Fibroblast of lung (primary cell): Measurements from ENCODE around the gene ZNF429.

ENCODE experiments used
- EZH2 ChIP-seq: IDR thresholded peaks from 2 replicates; pipeline ENCODE4 v1.5.1; 2012; ENCODE audit warnings: low read length, control low read depth, mild to moderate bottlenecking; ENCODE audit errors: missing control alignments
- TF ChIP-seq, protein P1 (sequence below), 2 donors: IDR thresholded peaks in 1 of 2; conservative IDR thresholded peaks in 1 of 2; 1 replicate in 1 of 2; 2 replicates in 1 of 2; pipeline ENCODE4 v1.5.1; 2011 to 2012; ENCODE audit warnings: low read length in 2 of 2, control low read depth in 1 of 2, inconsistent platforms in 1 of 2, low read depth in 1 of 2, mild to moderate bottlenecking in 1 of 2

DNA sequence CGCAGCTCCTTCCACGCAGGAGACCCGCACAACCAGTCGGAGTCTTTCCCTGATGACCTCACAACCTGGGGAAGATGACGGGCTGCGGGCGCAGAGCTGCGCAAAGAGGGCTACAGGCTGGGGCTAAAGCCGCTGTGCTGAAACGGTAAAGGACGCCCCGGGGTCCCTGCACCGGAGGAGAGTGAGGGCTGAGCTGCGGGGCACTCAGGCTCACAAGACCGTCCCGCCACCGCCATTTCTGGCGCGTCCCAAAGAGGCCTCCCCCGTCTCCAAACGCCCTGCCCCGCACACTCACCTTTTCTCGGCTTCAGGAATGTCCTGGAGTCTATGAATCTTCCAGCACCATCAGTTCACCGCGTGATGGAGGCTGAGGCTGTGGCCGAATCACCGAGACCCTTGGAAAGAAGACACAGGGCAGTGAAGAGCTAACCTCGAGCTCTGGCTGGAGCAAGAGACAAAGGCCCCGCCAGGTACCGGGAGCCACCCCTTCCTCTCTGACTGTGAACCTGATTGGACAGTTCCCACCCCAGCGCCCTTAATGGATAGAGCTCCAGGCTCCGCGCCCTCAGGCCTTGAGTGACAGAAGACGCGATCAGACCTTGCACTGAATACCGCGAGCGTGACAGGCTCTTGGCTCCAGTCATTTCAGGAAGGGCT is 41.8 kb upstream of the ZNF429 start:
- no peak for TF ChIP-seq EZH2
- TF ChIP-seq, protein P1, sequence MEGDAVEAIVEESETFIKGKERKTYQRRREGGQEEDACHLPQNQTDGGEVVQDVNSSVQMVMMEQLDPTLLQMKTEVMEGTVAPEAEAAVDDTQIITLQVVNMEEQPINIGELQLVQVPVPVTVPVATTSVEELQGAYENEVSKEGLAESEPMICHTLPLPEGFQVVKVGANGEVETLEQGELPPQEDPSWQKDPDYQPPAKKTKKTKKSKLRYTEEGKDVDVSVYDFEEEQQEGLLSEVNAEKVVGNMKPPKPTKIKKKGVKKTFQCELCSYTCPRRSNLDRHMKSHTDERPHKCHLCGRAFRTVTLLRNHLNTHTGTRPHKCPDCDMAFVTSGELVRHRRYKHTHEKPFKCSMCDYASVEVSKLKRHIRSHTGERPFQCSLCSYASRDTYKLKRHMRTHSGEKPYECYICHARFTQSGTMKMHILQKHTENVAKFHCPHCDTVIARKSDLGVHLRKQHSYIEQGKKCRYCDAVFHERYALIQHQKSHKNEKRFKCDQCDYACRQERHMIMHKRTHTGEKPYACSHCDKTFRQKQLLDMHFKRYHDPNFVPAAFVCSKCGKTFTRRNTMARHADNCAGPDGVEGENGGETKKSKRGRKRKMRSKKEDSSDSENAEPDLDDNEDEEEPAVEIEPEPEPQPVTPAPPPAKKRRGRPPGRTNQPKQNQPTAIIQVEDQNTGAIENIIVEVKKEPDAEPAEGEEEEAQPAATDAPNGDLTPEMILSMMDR (conservative IDR thresholded peaks at IDR 0.05 in 1 of 2, IDR thresholded peaks at IDR 0.05 in 1 of 2; ENCODE audit: low read depth in 1 of 2, low read length in 2 of 2) = no peak
